NCI-H1092 (cell line): ENCODE measurements around the gene PAEP.
A peak's percentile ranks its signal among the peaks of the same experiment; 100 is the strongest.

Experiments used
- DNase-seq: peaks from one replicate; lab custom pipeline; 2025; lab: John Stamatoyannopoulos, UW

Gene PAEP

DNA sequence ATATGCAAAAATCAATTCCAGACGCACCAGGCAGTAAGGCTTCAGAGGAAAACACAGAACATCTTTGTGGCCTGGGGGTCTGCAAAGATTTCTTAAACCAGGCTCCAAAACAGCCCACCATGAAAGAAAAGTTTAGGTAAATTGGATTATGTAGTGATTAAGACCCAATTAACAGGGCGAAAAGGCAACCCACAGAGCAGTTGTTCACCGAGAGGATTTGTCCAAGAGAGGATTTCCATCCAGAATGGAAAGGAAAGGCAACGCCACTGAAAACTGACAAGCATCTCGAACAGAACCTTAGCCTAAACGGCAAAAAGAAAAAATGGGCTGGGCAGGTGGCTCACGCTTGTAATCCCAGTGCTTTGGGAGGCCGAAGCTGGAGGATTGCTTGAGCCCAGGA, 40.4 kb downstream of the PAEP start:
- DNase-seq = no peak

DNA sequence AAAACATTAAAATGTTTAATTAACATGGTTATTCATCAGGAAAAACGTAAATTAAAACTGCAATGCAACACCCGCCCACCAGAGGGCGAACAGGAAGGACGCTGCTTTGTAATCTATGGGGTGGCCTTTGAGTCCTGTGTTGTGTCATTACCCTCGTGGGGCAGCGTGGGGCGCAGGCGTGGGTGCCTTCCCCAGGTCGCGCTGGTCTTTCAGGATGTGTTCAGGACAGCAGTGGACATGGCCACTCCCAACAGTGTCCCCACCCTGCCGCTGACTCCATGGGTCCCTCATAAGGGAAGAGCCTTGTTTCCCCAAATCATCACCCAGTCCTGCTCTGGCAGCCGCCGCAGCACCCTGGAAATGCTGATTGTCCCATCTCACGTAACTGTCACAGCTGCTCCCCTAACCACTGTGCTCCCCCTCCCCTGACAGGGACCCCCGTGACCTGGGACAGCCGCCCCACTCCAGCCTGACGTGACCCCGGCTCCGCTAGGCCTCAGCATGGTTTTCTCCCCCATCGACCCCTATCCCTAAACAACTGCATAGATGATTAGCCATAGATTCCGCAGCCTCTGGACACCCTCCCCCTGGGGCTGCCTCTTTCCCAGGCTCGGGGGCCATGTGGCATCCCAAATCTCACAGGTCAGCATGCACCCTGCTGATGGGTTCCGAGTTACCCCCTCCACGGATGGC, 41.4 kb downstream of the PAEP start:
- DNase-seq = no peak

DNA sequence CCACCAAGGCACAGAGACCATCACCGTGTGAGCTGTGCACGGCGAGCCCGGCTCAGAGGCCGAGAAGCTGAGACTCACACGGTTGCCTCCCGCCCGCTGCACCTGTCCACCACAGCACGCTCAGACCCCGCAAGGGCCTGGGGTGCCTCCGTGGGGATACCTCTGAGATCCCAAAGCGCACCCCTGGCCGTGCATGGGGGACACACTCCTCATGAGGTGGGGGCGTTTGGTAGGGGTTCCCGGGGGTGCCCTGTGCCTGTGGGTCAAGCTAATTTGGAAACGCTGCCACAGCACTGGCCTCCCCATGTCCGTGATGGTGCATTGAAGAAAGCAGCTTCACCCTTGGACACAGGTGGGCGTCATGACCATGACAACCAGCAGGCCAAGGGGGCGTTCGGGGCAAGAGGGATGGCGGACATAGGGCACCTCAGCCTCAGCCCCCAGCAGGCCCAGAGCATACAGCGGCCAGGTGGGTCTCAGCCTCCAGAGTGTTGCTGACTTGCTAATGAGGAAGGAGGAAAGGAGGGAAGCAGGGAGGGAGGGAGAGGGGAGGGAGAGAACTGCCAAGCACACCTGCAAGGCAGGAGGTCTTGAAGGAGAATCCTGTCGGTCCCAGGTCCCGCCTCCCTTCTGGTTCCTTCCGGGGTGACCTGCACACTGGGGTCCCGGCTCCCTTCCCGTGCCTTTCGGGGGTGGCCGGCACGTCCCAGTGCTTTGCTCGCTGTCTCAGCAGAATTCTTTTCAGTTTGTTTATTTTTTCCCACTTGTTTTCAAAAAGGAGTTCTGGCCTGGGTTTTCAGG, 43.1 kb downstream of the PAEP start:
- DNase-seq = no peak

DNA sequence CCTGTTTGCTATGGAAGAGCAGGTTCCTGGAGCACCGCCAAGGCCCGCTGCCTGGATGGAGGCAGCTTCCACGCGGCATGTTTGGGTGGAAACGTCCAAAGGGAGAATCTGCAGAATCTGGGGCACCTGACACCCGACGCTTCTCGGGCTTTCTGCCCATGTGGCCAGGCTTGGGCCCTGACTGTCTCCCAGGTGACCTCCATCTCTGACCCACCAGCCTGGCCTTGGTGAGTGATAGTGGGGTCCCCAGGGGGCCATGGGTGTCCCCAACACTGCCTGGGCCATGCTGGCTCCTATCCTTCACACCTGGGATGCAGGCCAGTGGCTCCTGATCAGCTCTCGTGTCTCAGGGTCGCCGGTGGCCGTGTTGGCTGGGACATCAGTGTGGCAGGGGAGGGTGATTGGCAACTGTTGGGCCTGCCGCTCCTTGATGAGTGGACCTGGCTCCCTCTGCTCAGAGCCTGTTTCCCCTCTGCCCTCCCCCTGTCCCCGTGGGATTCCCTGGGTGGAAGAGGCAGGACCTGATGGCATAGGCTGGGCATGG, 43.8 kb downstream of the PAEP start:
- DNase-seq = peak; percentile 7

GRCh38 chr9:135606885-135607259, 45.3 kb downstream of the PAEP start:
- no peak for DNase-seq

DNA sequence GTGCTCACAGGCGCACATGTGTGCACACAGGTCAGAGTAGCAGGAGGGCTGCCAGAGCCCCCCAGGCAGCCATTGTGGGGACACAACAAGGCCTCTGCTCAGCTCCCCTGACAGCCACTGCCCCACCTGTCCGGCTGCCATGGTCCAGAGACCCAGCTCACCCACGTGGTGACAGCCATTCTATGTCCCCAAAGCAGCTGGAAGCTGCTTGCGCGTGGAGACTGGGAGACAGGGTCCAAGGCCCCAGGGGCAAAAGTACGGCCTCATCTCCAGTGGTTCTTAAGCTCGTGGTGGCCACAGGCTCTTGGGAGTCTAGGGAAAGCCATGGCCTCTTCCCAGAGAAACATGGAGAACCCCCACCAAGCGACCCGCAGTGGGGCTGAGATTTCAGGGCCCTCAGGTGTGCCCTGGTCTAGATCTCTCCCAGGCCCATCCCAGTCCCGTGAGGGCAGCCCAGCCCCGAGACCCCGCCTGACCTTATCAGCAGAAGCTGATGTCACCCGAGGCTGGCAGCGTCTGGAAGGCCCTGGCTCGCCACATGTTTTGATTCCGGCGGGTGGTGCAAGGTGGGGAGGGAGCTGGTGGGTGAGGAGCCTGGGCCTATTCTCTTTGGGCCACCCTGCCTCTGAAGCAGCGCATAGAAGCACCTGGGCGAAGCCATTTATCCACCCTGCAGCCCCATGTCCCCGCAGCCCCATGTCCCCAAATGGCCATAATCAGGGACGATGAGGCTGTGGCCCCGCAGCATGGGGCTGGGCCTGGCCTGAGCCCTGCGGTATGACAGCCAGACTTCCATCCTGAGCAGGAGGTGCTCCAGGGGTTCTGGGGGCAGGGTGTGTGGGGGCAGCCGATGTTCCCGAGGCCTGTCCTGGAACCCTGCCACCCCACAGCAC, 46.1 kb downstream of the PAEP start:
- no peak for DNase-seq

DNA sequence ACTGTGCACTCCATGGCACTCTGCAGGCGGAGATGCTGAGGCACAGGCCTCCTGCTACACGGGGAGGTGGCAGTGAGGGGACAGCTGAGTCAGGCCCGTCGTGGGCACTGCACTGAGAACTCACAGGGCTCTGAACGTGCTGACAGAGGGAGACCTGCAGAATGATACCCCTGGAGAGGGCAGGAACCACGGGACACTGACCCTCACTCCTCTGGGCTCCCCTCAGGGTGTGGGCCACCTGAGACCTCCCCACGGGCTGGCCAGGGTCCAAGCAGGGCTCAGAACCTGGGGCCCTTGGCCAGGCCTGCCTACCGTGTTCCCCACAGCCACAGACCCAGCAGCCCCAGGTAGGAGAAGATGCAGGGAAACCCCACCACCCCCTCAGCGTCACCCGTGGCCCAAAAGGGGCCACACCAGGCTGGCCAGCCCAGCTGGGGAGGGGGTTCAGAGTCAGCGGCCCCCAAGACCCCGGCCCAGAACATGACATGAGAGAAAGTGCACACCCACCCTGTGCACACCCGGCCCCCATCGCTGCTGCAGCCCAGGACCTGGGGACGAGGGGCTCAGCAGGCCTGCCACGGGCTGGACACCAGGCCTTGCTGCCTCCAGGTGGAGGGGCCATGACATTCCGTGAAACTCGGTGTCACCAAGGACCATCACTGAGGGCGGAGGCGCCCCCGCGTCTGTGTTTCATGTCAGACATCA, 46.9 kb downstream of the PAEP start:
- no peak for DNase-seq

- no peak for DNase-seq
Observed at GRCh38 chr9:135608999-135609317, 47.4 kb downstream of the PAEP start.

GRCh38 chr9:135609366-135609955, 47.9 kb downstream of the PAEP start:
- no peak for DNase-seq

DNA sequence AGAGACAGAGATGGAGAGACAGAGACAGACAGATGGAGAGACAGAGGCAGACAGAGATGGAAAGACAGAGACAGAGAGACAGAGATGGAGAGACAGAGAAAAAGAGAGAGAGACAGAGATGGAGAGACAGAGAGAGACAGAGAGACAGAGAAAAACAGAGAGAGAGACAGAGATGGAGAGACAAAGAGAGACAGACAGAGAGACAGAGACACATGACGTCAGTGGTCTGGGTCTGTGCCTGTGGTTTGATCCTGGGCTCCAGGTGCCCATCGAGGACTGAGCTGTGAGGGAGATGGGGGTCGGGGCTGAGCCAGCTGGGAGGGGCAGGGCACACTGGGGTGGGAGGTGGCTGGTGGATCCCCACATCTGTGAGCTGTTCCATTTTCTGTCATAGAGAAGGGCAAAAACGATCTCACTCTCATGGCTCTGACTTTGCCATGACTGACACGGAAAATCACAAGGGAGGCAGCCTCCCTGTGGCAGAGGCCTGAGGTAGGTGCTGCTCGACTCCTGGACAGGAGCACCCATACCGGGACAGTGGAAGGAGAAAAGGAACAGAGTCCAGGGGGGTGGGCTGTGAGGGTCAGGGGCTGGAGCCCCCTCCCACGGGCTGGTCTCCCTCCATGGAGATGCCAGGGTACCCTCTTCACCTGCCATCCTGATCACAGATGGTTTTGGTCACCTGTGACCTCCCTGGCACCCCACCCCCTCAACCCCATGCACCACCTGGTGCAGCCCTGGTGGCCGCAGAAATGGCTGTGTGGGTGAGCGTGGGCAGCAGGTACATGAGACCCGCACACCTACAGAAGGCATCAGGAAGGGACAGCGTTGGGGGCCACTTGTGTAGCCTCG, 49.0 kb downstream of the PAEP start:
- DNase-seq = no peak

GRCh38 chr9:135611142-135611874, 49.8 kb downstream of the PAEP start:
- no peak for DNase-seq

DNA sequence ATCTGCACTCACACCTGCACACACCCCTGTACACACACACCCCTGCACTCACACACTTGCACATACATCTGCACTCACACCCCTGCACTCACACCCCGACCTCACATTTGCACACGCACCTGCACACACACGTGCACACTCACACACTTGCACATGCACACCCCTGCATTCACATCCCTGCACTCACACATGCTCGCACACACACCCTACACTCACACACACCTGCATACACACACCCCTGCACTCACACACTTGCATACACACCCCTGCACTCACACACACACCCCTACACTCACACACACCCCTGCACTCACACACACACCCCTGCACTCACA, 50.3 kb downstream of the PAEP start:
- DNase-seq = no peak

DNA sequence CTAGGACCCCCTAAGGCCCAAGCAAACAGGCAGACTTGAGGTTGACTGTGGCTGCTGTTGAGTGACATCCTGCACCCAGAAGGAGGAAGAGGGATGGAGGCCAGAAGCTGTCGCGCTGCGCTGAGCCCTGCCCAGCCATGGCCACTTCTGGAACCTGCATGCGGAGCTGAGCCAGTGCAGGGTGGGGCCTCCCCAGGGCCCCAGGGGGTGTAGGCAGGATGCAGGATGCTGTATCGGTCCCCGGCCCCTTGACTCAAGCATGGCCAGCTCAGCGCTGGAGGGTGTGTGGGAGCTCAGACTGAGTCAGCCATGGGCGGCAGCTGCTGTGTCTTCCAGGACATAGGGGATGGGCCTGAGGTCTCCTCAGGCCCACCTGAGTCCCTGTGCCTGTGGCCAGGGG, 50.9 kb downstream of the PAEP start:
- DNase-seq = no peak

- DNase-seq = no peak
Observed at GRCh38 chr9:135612981-135613910, 51.7 kb downstream of the PAEP start.

GRCh38 chr9:135613946-135614805, 52.6 kb downstream of the PAEP start:
- no peak for DNase-seq

DNA sequence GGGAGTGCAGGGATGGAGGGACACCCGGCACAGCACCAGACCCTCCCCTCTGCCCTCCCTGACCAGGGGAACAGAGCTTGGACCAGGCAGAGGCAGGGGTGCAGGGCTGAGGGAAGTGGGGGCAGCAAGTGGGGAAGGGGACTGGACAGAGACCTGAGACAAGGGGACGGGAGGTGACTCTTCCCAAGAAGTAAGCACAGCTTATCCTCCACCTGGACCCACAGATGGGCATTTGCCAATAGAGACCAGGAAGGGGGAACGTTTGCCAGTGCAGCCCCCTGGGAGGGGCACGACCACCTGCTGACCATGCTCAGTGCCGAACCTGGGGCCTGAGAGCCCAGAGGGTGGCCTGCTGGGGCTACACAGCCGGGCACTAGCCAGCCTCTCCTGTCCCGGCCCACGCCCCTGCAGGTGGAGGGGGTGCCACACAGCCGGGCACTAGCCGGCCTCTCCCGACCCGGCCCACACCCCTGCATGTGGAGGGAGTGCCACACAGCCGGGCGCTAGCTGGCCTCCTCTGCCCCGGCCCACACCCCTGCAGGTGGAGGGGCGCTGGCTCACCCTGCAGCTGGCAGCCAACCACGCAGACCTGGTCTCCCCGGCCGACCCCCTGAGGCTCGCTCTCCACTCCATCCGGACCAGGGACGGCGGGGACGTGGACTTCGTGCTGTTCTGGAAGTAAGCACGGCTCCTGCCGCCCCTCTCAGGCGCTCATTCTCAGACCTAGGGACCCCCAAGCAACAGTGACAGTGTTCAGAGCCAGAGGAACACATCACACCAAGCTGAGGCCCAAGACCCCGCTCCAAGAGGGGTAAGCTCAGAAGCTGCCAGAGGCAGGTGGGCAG, 53.5 kb downstream of the PAEP start:
- DNase-seq = no peak
